Activated CD4-positive, alpha-beta T cell treated with anti-CD3 and anti-CD28 coated beads, Interleukin-2, amount 50 U/mL, for 4 hours (primary cell): ENCODE results near the gene PRKCE.
"Not testable (repeated sequence)": the region's sequence is repeated elsewhere in the genome, so short reads cannot be mapped to it uniquely, and the experiment has no call there.

Source experiments
- DNase-seq, 2 experiments: peaks; one replicate each; pipeline ENCODE4 v3.0.0-alpha.2; 2020

PRKCE gene

DNA sequence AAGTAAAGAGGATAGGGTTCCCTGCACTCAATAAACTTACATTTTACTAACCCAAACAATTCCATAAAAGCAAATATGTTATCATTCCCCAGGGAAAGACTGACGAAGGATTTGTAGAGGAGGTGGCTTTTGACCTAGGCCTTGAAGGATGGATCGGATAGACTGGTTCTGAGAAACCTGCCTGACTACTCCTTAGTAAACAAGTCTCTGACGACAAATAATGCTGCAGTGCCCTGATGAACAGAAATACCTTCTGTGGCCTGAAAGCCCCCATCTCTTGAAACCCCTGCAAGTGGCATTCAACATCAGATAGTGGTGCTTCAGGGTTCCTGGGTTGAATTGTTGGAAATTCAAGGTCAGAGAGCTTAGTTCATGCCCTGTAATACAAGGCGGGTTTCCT, 19.2 kb downstream of the PRKCE start:
- no peak for DNase-seq

DNA sequence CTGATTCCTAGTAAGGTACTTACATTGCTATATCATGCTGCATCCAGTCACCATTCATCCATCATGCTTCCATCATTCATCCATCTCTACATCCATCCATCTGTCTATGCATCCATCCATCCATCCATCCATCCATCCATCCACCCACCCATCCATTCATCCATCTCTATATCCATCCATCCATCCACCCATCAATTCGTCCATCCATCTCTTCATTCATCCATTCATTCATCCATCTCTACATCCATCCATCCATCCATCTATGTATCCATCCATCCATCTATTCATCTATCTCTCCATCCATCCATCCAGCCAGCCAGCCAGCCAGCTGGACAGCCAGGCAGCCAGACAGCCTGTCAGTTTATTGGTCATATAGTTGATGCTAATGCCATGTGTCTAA, 20.7 kb downstream of the PRKCE start:
- DNase-seq = no peak

- DNase-seq = no peak
These were observed 22.8 kb downstream of the PRKCE start for GRCh38 chr2:45674035-45674816.

DNA sequence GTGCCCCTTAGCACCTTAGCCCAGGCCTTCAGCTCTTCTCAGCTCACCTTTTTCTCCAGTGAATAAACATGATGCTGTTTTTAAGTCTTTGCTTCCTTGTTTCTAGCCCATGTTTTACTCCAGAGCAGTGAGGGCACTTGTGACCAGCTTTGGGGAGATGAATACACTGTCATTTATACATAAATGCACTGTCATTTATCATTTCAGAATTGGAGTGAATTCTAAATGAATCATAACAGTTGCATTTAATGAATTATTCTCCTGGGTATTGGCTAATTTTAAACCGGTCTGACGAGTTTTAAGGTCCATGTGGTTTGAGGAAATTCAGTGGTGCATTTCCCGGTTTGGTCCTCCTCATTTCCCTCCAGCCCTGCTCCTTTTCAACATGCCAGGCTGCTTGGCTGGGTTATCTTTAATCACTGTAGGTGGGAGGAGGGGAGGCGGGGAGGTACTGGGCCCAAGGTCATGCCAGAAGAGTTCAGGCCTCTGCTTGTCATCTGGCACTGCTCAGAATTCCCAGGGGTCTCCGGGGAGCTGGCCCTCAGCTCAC, 23.9 kb downstream of the PRKCE start:
- no peak for DNase-seq

GRCh38 chr2:45676088-45676487, 24.6 kb downstream of the PRKCE start:
- DNase-seq = no peak

DNA sequence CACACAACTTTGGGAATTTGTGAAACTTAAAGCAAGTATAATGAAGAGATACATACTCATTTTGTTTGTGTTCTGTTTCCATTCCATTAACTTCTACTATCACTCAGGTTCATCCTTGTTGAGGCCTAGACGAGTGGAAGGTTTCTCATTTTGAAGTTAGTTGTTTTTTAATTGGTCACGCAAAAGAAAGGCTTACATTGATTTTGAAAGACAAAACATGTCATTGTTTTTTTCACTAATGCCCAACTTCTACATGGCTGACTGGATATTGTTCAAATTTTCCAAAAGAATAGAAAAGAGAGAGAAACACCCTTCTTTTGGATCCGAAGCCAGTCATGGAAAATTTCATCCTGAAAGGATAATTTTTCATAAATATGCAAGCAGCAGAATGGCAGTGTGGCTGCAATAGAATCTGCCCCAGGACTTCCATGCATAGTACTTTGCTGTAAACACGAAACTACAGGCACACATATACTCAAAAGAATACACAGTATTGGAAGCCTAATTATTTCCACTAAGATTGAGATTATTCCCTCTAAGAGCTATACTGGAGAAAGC, 27.4 kb downstream of the PRKCE start:
- DNase-seq = no peak

GRCh38 chr2:45680351-45680967, 29.0 kb downstream of the PRKCE start:
- DNase-seq = no peak

DNA sequence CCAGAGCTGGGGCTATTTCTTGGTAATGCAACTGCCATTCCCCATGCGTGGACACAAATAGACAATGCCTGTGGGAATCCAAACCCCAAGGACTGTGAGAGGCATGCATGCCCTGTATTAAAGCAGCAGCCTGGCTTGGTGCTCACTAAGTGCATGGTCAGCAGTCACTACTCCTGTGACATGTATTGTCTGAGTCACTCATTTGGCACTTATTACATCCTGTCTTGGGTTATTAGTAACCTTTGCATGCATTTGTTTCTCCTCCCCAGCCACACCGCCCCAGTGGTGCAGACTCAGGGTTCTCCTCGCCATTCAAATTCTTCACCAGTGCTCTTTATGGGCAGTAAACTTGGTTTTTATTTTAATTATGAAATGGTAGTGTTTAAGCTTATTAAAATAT, 30.2 kb downstream of the PRKCE start:
- no peak for DNase-seq

GRCh38 chr2:45683292-45683691, 31.8 kb downstream of the PRKCE start:
- no peak for DNase-seq

DNA sequence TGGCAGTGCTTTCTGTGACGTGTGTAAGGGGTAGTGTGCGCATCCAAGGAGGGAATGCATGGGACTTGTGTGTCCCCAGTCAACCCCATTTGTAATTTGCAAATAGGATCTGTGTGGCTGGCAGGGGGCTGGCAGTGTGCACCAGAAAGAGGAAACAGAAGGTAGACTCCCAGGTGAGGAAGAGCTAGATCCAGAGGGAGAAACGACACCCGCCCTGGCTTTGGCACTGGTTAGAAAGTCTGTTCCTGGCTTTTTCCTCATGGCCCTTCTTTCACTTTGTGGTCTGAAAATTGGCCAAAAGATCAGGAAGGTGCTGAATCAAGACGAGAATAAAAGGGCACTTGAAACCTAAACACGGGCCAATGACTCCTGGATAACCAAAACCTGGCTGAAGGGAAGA, 33.3 kb downstream of the PRKCE start:
- DNase-seq = no peak

DNA sequence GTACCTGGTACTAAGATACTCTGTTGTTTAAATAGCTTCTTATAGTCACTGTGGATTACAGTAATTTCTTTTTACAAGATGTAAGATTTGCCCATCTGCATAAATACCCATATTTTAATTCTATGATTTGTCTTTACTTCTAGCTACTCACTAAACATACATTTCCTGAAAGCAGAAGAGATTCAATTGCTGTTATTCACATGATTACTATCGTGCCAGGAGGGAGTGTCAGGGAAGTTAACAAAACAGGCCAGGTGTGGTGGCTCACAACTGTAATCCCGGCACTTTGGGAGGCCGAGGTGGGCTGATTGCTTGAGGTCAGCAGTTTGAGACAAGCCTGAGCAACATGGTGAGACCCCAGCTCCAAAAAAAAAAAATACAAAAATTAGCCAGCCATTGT, 33.8 kb downstream of the PRKCE start:
- no peak for DNase-seq

DNA sequence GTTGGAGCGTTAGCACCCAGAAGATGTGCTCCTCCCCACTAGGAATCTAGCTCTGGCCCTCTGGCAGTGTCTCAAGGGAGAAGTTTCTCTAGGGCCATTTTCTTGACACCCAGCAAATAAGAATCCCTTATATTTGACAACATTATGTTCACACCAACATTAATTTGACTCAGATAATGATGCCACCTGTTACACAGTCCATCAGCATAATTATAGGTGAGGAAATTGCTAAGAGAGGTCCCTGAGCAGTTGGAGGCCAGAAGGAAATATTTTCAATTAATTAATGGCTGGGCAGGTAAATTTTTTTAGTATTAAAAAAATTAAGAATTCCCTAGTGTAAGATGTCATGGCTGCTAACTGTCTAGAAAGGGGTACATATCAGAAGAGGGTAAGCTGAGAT, 36.5 kb downstream of the PRKCE start:
- no peak for DNase-seq

GRCh38 chr2:45688479-45689298, 37.2 kb downstream of the PRKCE start:
- DNase-seq = no peak

DNA sequence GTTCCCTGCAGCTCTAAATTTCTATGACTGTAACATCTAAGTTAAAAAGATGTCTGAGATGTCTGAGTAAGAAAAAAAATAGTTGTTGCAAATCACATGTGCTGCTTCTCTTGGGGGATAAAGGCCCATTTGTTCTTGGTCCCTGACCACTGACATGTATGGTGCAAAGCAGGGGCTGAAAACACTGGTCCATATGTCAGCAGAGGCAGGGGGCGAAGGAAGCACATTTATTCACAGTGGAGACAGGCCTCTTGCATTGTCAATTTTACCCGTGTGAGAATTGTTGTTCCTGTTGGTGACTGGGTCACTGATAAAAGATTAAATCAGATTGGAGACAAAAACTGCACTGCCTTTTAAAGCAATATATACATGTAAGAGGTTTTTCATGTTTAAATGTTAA, 38.8 kb downstream of the PRKCE start:
- DNase-seq = no peak

DNA sequence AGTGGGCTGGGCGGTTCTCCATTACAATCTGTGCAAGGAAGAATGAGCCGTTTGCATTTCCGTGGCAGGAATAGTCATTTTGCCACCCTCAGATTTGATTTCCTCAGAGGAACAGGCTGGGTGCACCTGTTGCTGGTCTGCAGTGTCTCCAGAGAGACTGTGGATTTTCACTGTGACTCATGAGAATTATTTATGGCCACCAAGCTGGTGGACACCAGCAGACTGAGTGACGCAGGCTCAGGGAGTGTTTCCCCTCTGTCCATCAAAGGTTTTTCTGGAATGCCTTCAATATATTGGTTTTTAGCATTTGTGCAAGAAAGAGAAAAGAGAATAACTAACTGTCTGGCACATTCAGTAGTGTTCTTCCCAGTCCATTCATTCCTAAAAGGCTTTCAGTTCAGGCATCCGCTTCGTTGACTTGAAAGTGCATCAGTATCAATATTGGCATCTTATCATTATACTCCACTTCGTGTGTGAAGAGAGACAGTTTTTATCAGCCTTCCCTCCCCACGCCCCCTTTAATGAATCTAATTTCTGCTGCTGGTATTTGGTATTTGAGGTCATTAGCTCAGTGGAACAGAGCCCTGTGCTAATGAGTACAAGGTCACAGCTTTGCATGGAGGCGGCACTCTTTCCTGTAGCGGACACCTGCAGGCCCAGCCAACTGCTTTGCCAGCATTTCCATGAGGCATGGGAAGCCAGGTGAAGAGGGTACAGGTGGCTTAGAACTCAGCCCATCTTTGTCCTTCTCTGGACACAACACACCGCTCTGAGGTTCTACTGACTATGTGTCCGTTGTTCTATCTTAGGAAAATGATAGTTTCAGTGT, 39.9 kb downstream of the PRKCE start:
- DNase-seq = no peak

DNA sequence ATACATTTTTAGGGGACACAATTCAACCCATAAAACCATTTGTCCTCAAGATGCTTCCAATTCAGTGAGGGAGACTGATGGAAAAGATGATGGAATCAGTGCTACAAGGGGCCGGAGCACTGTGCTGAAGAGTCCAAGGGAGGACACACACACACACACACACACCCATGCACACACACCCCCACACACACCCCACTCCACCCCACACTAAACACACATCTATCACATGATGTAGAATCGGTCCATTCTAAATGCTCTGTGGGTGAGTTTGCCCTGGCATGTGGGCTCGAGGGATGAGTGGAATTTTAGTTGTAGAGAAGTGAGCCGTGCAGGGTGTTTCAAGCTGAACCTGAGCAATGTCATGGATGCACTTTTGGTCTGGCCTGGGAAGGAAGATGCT, 41.1 kb downstream of the PRKCE start:
- DNase-seq = no peak

GRCh38 chr2:45695480-45696007, 44.1 kb downstream of the PRKCE start:
- DNase-seq = not testable (repeated sequence)

DNA sequence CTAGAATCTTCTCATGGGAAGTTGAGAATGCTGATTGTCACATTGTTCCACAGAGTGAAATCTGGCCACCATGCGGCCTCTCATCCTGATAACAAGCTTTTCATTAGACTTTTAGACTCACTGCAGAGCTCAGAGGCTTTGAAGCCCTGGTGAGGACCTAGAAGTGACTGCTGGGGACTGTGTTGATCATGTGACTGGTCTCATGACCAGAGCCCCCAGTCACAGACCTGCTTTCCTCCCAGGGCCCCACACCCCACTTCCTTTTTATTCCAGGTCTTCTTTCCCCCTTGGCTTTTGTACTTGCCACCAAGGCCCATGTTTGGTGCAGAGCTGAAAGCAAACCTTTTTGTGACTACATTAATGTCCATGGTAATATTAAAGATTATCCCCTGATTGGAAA, 45.2 kb downstream of the PRKCE start:
- DNase-seq = no peak

DNA sequence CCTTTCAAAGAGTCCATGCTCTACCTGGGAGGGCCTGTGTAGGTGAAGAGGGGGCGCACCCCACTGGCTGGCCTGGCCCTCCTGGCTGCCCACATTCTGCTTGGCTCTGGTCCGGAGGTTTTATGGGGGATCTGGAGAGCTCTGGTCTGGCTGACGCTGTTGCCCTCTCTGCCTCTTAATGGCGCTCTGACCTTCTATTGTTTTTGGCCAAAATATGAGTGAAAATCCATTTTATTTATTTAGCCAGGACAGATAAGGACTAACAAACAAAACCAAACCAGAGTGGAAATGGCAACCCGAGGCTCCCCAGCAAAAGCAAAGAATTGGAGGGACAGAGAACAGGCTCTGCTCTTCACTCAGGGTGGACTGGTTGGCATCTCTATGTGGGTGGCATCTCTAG, 45.7 kb downstream of the PRKCE start:
- DNase-seq = no peak

GRCh38 chr2:45698554-45698953, 47.1 kb downstream of the PRKCE start:
- no peak for DNase-seq

- no peak for DNase-seq
These were observed 47.7 kb downstream of the PRKCE start for GRCh38 chr2:45699032-45699658.
